Measurements from ENCODE around the gene LIFR. TPM values are rescaled to one million over a fixed set of nuclear protein-coding genes. Genes with fewer than 3 reads are reported as not detected.
A peak's percentile ranks its signal among the peaks of the same experiment; 100 is the strongest.

The LIFR gene
- total RNA-seq, 1 donor from 2014 or later: 45.8 TPM

GRCh38 chr5:38472541-38472940 lies 83.9 kb downstream of the LIFR start:
- intact Hi-C loops (cut with micrococcal nuclease): no loop called here
- H3K36me3 ChIP-seq: no peaks in the 10 kb centered on the region
- no peak for DNase-seq
- no peaks in the 10 kb centered on the region for H3K27me3 ChIP-seq (ENCODE audit: low read depth)
- peaks cover 44% of the 10 kb centered on the region for H3K4me1 ChIP-seq
- H3K27ac ChIP-seq (replicated peaks): no peak overlapping the region
- no peaks in the 10 kb centered on the region for H3K9me3 ChIP-seq (replicated peaks)
- no peak overlapping the region for H3K4me3 ChIP-seq
- no peak for TF ChIP-seq CTCF (IDR thresholded peaks at IDR 0.05; ENCODE audit: borderline replicate concordance)

GRCh38 chr5:38471709-38472108 lies 84.7 kb downstream of the LIFR start:
- no peak for TF ChIP-seq CTCF (IDR thresholded peaks at IDR 0.05; ENCODE audit: borderline replicate concordance)
- no peaks in the 10 kb centered on the region for H3K27me3 ChIP-seq (ENCODE audit: low read depth)
- no peak overlapping the region for H3K4me3 ChIP-seq
- peaks cover 52% of the 10 kb centered on the region for H3K4me1 ChIP-seq
- H3K27ac ChIP-seq (replicated peaks): no peak overlapping the region
- H3K9me3 ChIP-seq (replicated peaks): no peaks in the 10 kb centered on the region
- intact Hi-C loops (cut with micrococcal nuclease): no loop called here
- no peaks in the 10 kb centered on the region for H3K36me3 ChIP-seq
- DNase-seq: no peak

GRCh38 chr5:38469707-38470267 lies 86.7 kb downstream of the LIFR start:
- Histone ChIP-seq H3K4me3 (peak overlapping the region; percentile 6), H3K4me1 (peaks cover 71% of the 10 kb centered on the region), H3K9me3 (replicated peaks) (no peaks in the 10 kb centered on the region), H3K27me3 (ENCODE audit: low read depth) (no peaks in the 10 kb centered on the region), H3K36me3 (no peaks in the 10 kb centered on the region), H3K27ac (replicated peaks) (peak overlapping the region; percentile 79)
- no peak for DNase-seq
- intact Hi-C loops (cut with micrococcal nuclease): no loop called here
- TF ChIP-seq CTCF (IDR thresholded peaks at IDR 0.05; ENCODE audit: borderline replicate concordance): no peak

GRCh38 chr5:38468978-38469706 lies 87.3 kb downstream of the LIFR start:
- no peak for TF ChIP-seq CTCF (IDR thresholded peaks at IDR 0.05; ENCODE audit: borderline replicate concordance)
- peak overlapping the region; percentile 79 for H3K27ac ChIP-seq (replicated peaks)
- H3K4me3 ChIP-seq: peak overlapping the region; percentile 6
- H3K27me3 ChIP-seq (ENCODE audit: low read depth): no peaks in the 10 kb centered on the region
- DNase-seq: peak; percentile 85
- H3K36me3 ChIP-seq: no peaks in the 10 kb centered on the region
- H3K9me3 ChIP-seq (replicated peaks): no peaks in the 10 kb centered on the region
- intact Hi-C loops (cut with micrococcal nuclease): no loop called here
- H3K4me1 ChIP-seq: peaks cover 78% of the 10 kb centered on the region

GRCh38 chr5:38468202-38468673 lies 88.2 kb downstream of the LIFR start:
- H3K9me3 ChIP-seq (replicated peaks): no peaks in the 10 kb centered on the region
- no peaks in the 10 kb centered on the region for H3K36me3 ChIP-seq
- no peak for TF ChIP-seq CTCF (IDR thresholded peaks at IDR 0.05; ENCODE audit: borderline replicate concordance)
- peak overlapping the region; percentile 79 for H3K27ac ChIP-seq (replicated peaks)
- no peaks in the 10 kb centered on the region for H3K27me3 ChIP-seq (ENCODE audit: low read depth)
- no peak overlapping the region for H3K4me3 ChIP-seq
- peaks cover 83% of the 10 kb centered on the region for H3K4me1 ChIP-seq
- intact Hi-C loops (cut with micrococcal nuclease): no loop called here
- DNase-seq: no peak

Data from left ventricle myocardium inferior (tissue), 1 donor.